ENCODE data around the gene ZNF444. TPM values are rescaled to one million over a fixed set of nuclear protein-coding genes. Genes with fewer than 3 reads are reported as not detected.
"Not testable (repeated sequence)": the region's sequence is repeated elsewhere in the genome, so short reads cannot be mapped to it uniquely, and the experiment has no call there.

ZNF444 gene
- total RNA-seq, 1 donor from 2014 or later = 37.3 TPM

DNA sequence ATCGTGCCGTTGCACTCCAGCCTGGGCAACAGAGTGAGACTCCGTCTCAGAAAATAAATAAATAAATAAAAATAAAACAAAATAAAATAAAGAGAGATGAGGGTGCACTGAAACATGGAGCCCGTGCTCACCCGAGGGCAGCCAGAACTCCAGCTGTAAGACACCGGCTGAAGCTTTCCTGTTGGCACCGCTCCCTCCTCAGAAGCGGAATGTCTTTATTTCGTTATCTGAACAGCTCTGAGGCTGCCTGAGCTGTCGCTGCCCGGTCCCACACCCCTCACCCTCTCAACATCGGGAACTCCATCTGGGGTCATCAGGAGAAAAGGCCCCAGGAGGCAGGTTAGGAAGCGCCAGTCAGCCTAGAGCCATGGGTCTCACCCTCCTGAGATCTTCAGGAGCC lies 44.4 kb upstream of the ZNF444 start:
- Histone ChIP-seq H3K27me3 (no peaks in the 10 kb centered on the region), H3K36me3 (peaks cover 16% of the 10 kb centered on the region), H3K27ac (no peak overlapping the region), H3K4me3 (no peak overlapping the region), H3K9me3 (no peaks in the 10 kb centered on the region), H3K4me1 (no peaks in the 10 kb centered on the region)
- intact Hi-C loops (cut with DNase I) = no loop called here
- ATAC-seq (no peak), DNase-seq (no peak)
- no peak for TF ChIP-seq CTCF (IDR thresholded peaks at IDR 0.05)

DNA sequence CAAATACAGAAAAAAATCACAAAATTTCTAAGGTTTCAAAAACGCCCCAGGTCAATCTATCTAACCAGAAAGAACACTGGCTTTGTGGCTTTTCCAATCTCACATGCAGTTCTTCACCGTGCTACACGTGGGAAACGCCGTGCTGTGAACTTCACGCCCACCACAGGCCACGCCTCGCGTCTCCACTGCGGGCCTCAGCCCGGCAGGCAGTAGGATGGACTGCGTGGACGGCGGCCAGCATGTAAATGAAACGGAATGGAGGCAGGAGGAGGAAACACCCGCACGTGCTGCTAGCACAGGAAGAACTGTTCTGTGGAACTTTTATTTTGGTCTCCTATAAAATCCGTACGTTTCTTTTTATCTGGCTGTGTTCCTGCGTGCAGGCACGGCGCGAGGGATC lies 43.8 kb upstream of the ZNF444 start:
- no peaks in the 10 kb centered on the region for H3K4me1 ChIP-seq
- intact Hi-C loops (cut with DNase I) = no loop called here
- no peak for TF ChIP-seq CTCF (IDR thresholded peaks at IDR 0.05)
- peaks cover 22% of the 10 kb centered on the region for H3K36me3 ChIP-seq
- H3K9me3 ChIP-seq = no peaks in the 10 kb centered on the region
- no peak overlapping the region for H3K4me3 ChIP-seq
- DNase-seq (no peak), ATAC-seq (no peak)
- no peak overlapping the region for H3K27ac ChIP-seq
- H3K27me3 ChIP-seq = no peaks in the 10 kb centered on the region

DNA sequence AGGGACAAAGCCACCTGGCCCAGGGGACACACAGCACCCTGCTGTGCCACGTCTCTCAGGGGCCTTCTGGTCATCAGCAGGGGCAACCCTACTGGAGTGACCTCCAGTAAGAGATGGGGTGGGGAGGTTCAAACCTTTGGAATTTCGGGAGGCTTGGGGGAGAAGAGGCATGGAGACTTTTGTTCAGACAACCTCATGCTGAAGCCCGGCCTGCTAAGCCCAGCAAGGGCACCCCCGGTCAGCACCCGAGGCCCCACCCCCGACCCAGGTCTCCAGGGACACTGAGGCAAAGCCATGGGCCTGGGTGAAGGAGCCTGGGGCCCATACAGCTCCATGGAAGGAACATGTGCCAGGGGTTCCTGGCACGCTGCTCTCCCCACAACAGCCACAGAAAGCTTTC lies 43.3 kb upstream of the ZNF444 start:
- Histone ChIP-seq H3K27ac (no peak overlapping the region), H3K4me1 (no peaks in the 10 kb centered on the region), H3K4me3 (no peak overlapping the region), H3K27me3 (no peaks in the 10 kb centered on the region), H3K9me3 (no peaks in the 10 kb centered on the region), H3K36me3 (peaks cover 23% of the 10 kb centered on the region)
- DNase-seq (no peak), ATAC-seq (no peak)
- no peak for TF ChIP-seq CTCF (IDR thresholded peaks at IDR 0.05)
- intact Hi-C loops (cut with DNase I) = no loop called here

GRCh38 chr19:56098237-56098636 lies 42.9 kb upstream of the ZNF444 start:
- H3K36me3 ChIP-seq = peaks cover 23% of the 10 kb centered on the region
- H3K9me3 ChIP-seq; H3K27ac ChIP-seq; H3K4me3 ChIP-seq; H3K4me1 ChIP-seq; intact Hi-C loops (cut with DNase I); ATAC-seq; DNase-seq; H3K27me3 ChIP-seq: not testable (repeated sequence)

GRCh38 chr19:56098731-56099568 lies 42.1 kb upstream of the ZNF444 start:
- Histone ChIP-seq H3K4me1 (no peaks in the 10 kb centered on the region), H3K4me3 (no peak overlapping the region), H3K36me3 (peaks cover 23% of the 10 kb centered on the region), H3K27ac (no peak overlapping the region), H3K27me3 (no peaks in the 10 kb centered on the region), H3K9me3 (no peaks in the 10 kb centered on the region)
- TF ChIP-seq CTCF (IDR thresholded peaks at IDR 0.05) = no peak
- ATAC-seq (no peak), DNase-seq (no peak)
- intact Hi-C loops (cut with DNase I) = no loop called here

GRCh38 chr19:56099638-56100539 lies 41.2 kb upstream of the ZNF444 start:
- Histone ChIP-seq H3K9me3 (no peaks in the 10 kb centered on the region), H3K27me3 (no peaks in the 10 kb centered on the region), H3K36me3 (peaks cover 23% of the 10 kb centered on the region), H3K4me1 (peaks cover 5% of the 10 kb centered on the region), H3K27ac (no peak overlapping the region), H3K4me3 (no peak overlapping the region)
- TF ChIP-seq CTCF (IDR thresholded peaks at IDR 0.05) = no peak
- DNase-seq (no peak), ATAC-seq (no peak)
- intact Hi-C loops (cut with DNase I) = no loop called here

Data from upper lobe of right lung (tissue), 1 donor.